Body of pancreas (tissue), 4 donors: ENCODE data around the gene DDHD1. TPM values are rescaled to one million over a fixed set of nuclear protein-coding genes. Genes with fewer than 3 reads are reported as not detected.

Source experiments
- ATAC-seq: fragments of 150-250 bp; one replicate; pipeline ENCODE4 v1.9.1; 2016
- DNase-seq, 4 donors: peaks; one replicate each; pipeline ENCODE4 v3.0.0-alpha.2; 2019
- H3K27ac ChIP-seq, 4 donors: fragments of 200-600 bp; sonication (generic); 1 replicate in 3 of 4; 2 replicates in 1 of 4; pipeline versions ENCODE4 v1.5.1 to v1.6.1; 2016 to 2019; ENCODE audit warnings: mild to moderate bottlenecking in 1 of 4, mixed read lengths in 1 of 4, moderate library complexity in 1 of 4
- H3K27me3 ChIP-seq, 2 donors: fragments of 200-600 bp; sonication (generic); one replicate each; pipeline ENCODE4 v1.6.0; 2016; ENCODE audit warnings: mild to moderate bottlenecking in 1 of 2
- H3K36me3 ChIP-seq, 2 donors: fragments of 200-600 bp; sonication (generic); replicated peaks in 1 of 2; 2 replicates each; pipeline ENCODE4 v1.5.1; 2016; ENCODE audit warnings: low read depth in 2 of 2; ENCODE audit not compliant: insufficient read depth in 1 of 2
- H3K4me1 ChIP-seq: fragments of 200-600 bp; sonication (generic); one replicate; pipeline ENCODE4 v1.6.0; 2016
- H3K4me3 ChIP-seq, 2 donors: fragments of 200-600 bp; sonication (generic); 1 replicate in 1 of 2; 2 replicates in 1 of 2; pipeline ENCODE4 v1.5.1; 2016 to 2019
- H3K9me3 ChIP-seq, 3 donors: fragments of 200-600 bp; sonication (generic); 1 replicate in 2 of 3; 2 replicates in 1 of 3; pipeline ENCODE4 v1.5.1; 2016
- CTCF ChIP-seq, 7 experiments: fragments of 450-650 bp in 4 of 7; fragments of 200-600 bp in 3 of 7; sonication (generic) in 3 of 7; IDR thresholded peaks; one replicate each; pipeline ENCODE4 v1.5.1; 2016 to 2019; ENCODE audit warnings: antibody characterized with exemption in 7 of 7
- POLR2A ChIP-seq, 3 donors: fragments of 450-650 bp; IDR thresholded peaks; one replicate each; pipeline ENCODE4 v1.6.1; 2016; ENCODE audit warnings: antibody characterized with exemption in 3 of 3, mild to moderate bottlenecking in 2 of 3
- WGBS, 2 donors: methylation state at CpG; one replicate each; pipeline ENCODE4 v1.1.5; 2017; 5-methylcytosine and 5-hydroxymethylcytosine counted together
- intact Hi-C: fragments of 100-400 bp; cut with DNase I; formaldehyde crosslinking; loops from one replicate; pipeline ENCODE4 v1.15.1; 2023
- total RNA-seq, 2 donors: library from RNA; depleted of rRNA; stranded (reverse); fragments of >200 nt; gene quantifications; one replicate each; pipeline ENCODE4 v1.1.0, GENCODE V29; 2016

Gene DDHD1
- total RNA-seq, 2 donors from 2014 or later = 7.6 to 22.6 TPM

DNA sequence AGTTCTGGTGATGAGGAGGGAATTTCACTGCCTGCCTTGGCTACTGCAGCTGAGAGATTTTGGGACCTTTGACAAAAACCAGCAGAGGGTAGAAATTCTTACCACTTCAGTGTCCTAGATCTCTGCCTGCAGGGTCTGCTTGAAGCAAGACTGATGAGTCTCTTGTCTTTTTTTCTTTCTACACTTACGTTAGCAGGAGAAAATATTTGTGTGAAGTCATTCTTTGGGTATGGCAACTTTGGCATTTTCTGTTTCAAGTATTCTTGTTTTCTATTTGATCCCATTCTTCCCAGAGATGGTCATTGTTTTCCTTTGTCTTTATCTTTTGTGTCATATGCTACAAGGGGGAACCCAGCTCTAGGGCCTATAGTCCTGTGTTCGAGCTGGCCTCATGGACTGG lies 136.6 kb downstream of the DDHD1 start:
- no peak overlapping the region for H3K27ac ChIP-seq
- H3K4me1 ChIP-seq = no peaks in the 10 kb centered on the region
- H3K4me3 ChIP-seq = no peak overlapping the region
- no peaks in the 10 kb centered on the region for H3K9me3 ChIP-seq
- no peak for DNase-seq
- intact Hi-C loops = no loop called here
- no peak for ATAC-seq
- H3K27me3 ChIP-seq = no peaks in the 10 kb centered on the region
- WGBS, 2 donors = 71 to 87% methylated on average over 2 of the region's 2 CpGs
- H3K36me3 ChIP-seq = no peaks in the 10 kb centered on the region
- no peak for TF ChIP-seq POLR2A (IDR thresholded peaks at IDR 0.05)
- no peak for TF ChIP-seq CTCF (IDR thresholded peaks at IDR 0.05)

GRCh38 chr14:53011053-53011462 lies 142.1 kb downstream of the DDHD1 start:
- ATAC-seq = peak; percentile 73
- Histone ChIP-seq H3K4me1 (no peaks in the 10 kb centered on the region), H3K27ac (peak overlapping the region in 1 of 4 donors; percentile 1), H3K27me3 (no peaks in the 10 kb centered on the region), H3K4me3 (no peak overlapping the region), H3K9me3 (no peaks in the 10 kb centered on the region), H3K36me3 (no peaks in the 10 kb centered on the region)
- WGBS, 2 donors = 67 to 74% methylated on average over 7 of the region's 7 CpGs
- TF ChIP-seq POLR2A (IDR thresholded peaks at IDR 0.05) (no peak), CTCF (IDR thresholded peaks at IDR 0.05) (no peak)
- intact Hi-C loops = no loop called here
- DNase-seq = peak; percentile 27 to 65 (median 41)

GRCh38 chr14:53010193-53011040 lies 142.7 kb downstream of the DDHD1 start:
- H3K4me1 ChIP-seq = no peaks in the 10 kb centered on the region
- TF ChIP-seq CTCF (IDR thresholded peaks at IDR 0.05) (no peak), POLR2A (IDR thresholded peaks at IDR 0.05) (no peak)
- intact Hi-C loops = no loop called here
- H3K4me3 ChIP-seq = no peak overlapping the region
- ATAC-seq (no peak), DNase-seq (no peak)
- 53 to 64% methylated on average over 3 of the region's 3 CpGs for WGBS, 2 donors
- H3K27ac ChIP-seq = peak overlapping the region in 1 of 4 donors; percentile 1
- H3K27me3 ChIP-seq = no peaks in the 10 kb centered on the region
- H3K36me3 ChIP-seq = no peaks in the 10 kb centered on the region
- no peaks in the 10 kb centered on the region for H3K9me3 ChIP-seq

GRCh38 chr14:53006931-53007562 lies 146.1 kb downstream of the DDHD1 start:
- 61 to 80% methylated on average over 4 of the region's 4 CpGs for WGBS, 2 donors
- ATAC-seq = no peak
- no peaks in the 10 kb centered on the region for H3K4me1 ChIP-seq
- H3K36me3 ChIP-seq = no peaks in the 10 kb centered on the region
- no peak overlapping the region for H3K4me3 ChIP-seq
- no peak for DNase-seq
- H3K9me3 ChIP-seq = no peaks in the 10 kb centered on the region
- intact Hi-C loops = no loop called here
- TF ChIP-seq POLR2A (IDR thresholded peaks at IDR 0.05) (no peak), CTCF (IDR thresholded peaks at IDR 0.05) (no peak)
- no peaks in the 10 kb centered on the region for H3K27me3 ChIP-seq
- H3K27ac ChIP-seq = no peak overlapping the region
